ENCODE results near the gene SH2D1B.

GRCh38 chr1:162388083-162388594, 23.8 kb downstream of the SH2D1B start:
- TF ChIP-seq, protein P1, sequence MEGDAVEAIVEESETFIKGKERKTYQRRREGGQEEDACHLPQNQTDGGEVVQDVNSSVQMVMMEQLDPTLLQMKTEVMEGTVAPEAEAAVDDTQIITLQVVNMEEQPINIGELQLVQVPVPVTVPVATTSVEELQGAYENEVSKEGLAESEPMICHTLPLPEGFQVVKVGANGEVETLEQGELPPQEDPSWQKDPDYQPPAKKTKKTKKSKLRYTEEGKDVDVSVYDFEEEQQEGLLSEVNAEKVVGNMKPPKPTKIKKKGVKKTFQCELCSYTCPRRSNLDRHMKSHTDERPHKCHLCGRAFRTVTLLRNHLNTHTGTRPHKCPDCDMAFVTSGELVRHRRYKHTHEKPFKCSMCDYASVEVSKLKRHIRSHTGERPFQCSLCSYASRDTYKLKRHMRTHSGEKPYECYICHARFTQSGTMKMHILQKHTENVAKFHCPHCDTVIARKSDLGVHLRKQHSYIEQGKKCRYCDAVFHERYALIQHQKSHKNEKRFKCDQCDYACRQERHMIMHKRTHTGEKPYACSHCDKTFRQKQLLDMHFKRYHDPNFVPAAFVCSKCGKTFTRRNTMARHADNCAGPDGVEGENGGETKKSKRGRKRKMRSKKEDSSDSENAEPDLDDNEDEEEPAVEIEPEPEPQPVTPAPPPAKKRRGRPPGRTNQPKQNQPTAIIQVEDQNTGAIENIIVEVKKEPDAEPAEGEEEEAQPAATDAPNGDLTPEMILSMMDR (IDR thresholded peaks at IDR 0.05 in 2 of 3, conservative IDR thresholded peaks at IDR 0.05 in 1 of 3; ENCODE audit: insufficient read depth in 2 of 3, low read depth in 1 of 3, low read length in 3 of 3) = no peak
- no peak for TF ChIP-seq FOXO4 (CRISPR knock-in tag; IDR thresholded peaks at IDR 0.05)
- TF ChIP-seq, protein P2, sequence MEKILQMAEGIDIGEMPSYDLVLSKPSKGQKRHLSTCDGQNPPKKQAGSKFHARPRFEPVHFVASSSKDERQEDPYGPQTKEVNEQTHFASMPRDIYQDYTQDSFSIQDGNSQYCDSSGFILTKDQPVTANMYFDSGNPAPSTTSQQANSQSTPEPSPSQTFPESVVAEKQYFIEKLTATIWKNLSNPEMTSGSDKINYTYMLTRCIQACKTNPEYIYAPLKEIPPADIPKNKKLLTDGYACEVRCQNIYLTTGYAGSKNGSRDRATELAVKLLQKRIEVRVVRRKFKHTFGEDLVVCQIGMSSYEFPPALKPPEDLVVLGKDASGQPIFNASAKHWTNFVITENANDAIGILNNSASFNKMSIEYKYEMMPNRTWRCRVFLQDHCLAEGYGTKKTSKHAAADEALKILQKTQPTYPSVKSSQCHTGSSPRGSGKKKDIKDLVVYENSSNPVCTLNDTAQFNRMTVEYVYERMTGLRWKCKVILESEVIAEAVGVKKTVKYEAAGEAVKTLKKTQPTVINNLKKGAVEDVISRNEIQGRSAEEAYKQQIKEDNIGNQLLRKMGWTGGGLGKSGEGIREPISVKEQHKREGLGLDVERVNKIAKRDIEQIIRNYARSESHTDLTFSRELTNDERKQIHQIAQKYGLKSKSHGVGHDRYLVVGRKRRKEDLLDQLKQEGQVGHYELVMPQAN (IDR thresholded peaks at IDR 0.05; ENCODE audit: borderline replicate concordance) = no peak
- no peak for TF ChIP-seq ZNF121 (CRISPR knock-in tag; conservative IDR thresholded peaks at IDR 0.05)
- no peak for TF ChIP-seq ETV6 (IDR thresholded peaks at IDR 0.05; ENCODE audit: borderline replicate concordance in 1 of 2, low read depth in 2 of 2, low read length in 1 of 2)
- no peak for TF ChIP-seq ETV6 (CRISPR knock-in tag; IDR thresholded peaks at IDR 0.05; ENCODE audit: borderline replicate concordance)
- TF ChIP-seq FOS (IDR thresholded peaks at IDR 0.05; ENCODE audit: extremely low read depth, insufficient read length) = no peak
- TF ChIP-seq POLR2A (conservative IDR thresholded peaks at IDR 0.05) = no peak
- TF ChIP-seq RHOXF2B (CRISPR knock-in tag; conservative IDR thresholded peaks at IDR 0.05) = no peak
- no peak for TF ChIP-seq TAF1 (IDR thresholded peaks at IDR 0.05; ENCODE audit: control insufficient read depth, extremely low read depth, insufficient read depth, low read length, severe bottlenecking)
- TF ChIP-seq RBM39 (optimal IDR thresholded peaks at IDR 0.05; ENCODE audit: low read depth, low read length) = no peak
- no peak for TF ChIP-seq ATF3 (IDR thresholded peaks at IDR 0.05)
- no peak for TF ChIP-seq ATF3 (CRISPR knock-in tag; conservative IDR thresholded peaks at IDR 0.05)
